Measurements from ENCODE around the gene MAMDC4.

Gene MAMDC4

DNA sequence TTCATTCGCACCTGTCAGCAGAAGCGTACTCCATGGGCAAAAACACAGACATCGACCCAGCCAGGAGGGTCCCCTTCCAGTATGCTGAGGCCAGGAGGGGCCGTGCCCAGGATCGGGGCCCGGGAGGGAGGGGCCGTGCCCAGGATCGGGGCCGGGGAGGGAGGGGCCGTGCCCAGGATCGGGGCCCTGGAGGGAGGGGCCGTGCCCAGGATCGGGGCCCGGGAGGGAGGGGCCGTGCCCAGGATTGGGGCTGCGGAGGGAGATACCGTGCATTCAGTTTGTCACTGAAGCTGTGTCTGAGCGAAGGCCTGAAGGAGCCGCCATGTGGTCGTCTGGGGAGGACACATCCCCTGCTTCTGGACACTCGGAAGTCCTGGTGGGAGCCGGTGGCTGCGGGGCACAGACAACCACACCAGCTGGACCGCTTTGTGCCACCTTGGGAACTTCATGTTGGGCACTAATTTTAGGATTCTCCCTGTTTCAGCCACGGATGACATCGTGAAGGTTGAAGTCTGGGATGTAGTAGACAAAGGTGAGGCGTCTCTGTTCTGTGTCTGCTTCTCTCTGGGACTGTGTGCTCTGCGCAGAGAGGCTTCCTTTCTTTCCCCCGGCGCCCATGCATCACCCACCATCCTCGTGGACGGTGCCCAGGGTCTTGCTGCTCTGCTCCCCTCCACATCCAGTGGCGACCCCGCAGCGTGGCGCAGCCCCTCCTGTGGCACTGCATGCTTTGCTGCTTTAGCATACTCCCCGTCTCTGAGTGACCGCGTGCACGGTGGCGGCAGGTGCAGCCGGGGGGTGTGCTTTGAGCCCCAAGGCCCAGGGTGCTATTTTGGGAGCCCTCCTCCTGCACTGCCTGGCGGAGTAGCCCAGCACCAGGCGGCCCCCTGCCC is 26.6 kb upstream of the MAMDC4 start:
- Histone ChIP-seq H3K27me3 (replicated peaks; ENCODE audit: control insufficient read depth, insufficient read depth, low read length, poor library complexity, severe bottlenecking) (no peaks in the 10 kb centered on the region), H3K36me3 (ENCODE audit: control insufficient read depth, insufficient read depth, low read length) (peaks cover 48% of the 10 kb centered on the region), H3K27ac (ENCODE audit: insufficient read depth, low read length, poor library complexity, severe bottlenecking) (no peak overlapping the region), H3K9me3 (ENCODE audit: control insufficient read depth, low read length) (no peaks in the 10 kb centered on the region), H3K4me1 (ENCODE audit: control insufficient read depth, insufficient read depth, low read length, poor library complexity, severe bottlenecking) (no peaks in the 10 kb centered on the region), H3K4me3 (ENCODE audit: insufficient read depth, low read depth, low read length, poor library complexity, severe bottlenecking) (no peak overlapping the region)
- no peak for DNase-seq

DNA sequence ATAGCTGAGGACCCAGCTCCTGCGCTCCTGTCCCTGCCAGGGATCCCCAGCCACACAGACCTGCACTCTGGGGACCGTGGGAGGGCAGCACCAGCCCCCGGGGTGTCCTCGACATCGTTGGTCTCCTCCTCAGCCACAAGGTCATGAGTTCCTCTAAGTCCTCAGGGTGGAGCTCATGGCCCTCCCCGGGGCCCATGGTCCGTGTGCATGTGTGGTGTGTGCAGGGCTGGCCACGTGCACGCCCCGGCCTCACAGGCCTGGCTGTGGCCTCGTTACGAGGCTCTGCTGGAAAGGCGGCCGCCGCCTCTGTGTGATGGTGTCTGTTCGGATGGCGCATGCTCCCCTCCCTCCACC is 26.0 kb upstream of the MAMDC4 start:
- Histone ChIP-seq H3K4me3 (ENCODE audit: insufficient read depth, low read depth, low read length, poor library complexity, severe bottlenecking) (no peak overlapping the region), H3K27ac (ENCODE audit: insufficient read depth, low read length, poor library complexity, severe bottlenecking) (no peak overlapping the region), H3K27me3 (replicated peaks; ENCODE audit: control insufficient read depth, insufficient read depth, low read length, poor library complexity, severe bottlenecking) (no peaks in the 10 kb centered on the region), H3K4me1 (ENCODE audit: control insufficient read depth, insufficient read depth, low read length, poor library complexity, severe bottlenecking) (no peaks in the 10 kb centered on the region), H3K36me3 (ENCODE audit: control insufficient read depth, insufficient read depth, low read length) (peaks cover 55% of the 10 kb centered on the region), H3K9me3 (ENCODE audit: control insufficient read depth, low read length) (no peaks in the 10 kb centered on the region)
- DNase-seq, result no peak

DNA sequence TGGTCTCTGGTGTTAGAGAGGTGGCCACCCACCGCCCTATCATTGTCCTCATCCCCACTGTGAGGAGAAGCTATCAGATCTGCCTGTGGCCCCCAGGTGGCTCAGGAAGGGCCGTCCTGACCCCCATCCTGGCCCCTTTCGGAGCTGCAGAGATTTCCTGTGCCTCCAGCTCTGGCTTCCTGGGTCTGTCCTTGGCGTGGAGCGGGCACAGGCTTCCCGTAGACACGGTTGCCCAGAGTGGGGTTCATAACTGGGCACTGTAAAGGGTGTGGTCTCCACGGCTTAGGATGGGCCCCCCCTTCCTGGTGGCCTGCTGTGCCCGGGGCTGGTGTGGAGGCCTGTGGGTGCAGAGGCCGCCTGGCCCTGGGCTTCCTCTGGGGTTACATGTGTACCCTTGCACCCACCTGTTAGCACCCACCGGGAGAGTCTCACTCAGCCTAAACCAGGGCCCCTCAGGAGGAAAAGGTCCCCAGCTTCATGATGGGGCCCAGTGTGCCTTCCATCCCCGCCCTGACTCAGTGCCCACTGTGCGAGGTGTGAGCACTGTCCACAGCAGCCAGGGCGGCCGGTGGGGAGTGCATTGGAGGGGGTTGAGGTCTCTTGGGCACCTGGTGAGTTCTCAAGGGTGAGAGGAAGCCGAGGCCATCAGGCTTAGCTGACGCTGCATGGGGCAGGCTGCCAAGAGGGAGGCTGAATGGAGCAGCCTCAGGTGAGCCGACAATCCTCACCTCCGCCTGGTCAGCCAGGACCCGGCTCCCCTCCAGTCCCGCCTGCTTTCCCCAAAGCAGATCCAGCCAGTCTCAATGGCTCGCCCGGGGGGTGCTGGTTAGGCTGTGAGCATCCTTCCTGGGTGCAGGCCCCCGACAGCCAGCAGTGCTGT is 25.2 kb upstream of the MAMDC4 start:
- Histone ChIP-seq H3K27me3 (replicated peaks; ENCODE audit: control insufficient read depth, insufficient read depth, low read length, poor library complexity, severe bottlenecking) (no peaks in the 10 kb centered on the region), H3K36me3 (ENCODE audit: control insufficient read depth, insufficient read depth, low read length) (peaks cover 59% of the 10 kb centered on the region), H3K9me3 (ENCODE audit: control insufficient read depth, low read length) (no peaks in the 10 kb centered on the region), H3K4me1 (ENCODE audit: control insufficient read depth, insufficient read depth, low read length, poor library complexity, severe bottlenecking) (no peaks in the 10 kb centered on the region), H3K27ac (ENCODE audit: insufficient read depth, low read length, poor library complexity, severe bottlenecking) (no peak overlapping the region), H3K4me3 (ENCODE audit: insufficient read depth, low read depth, low read length, poor library complexity, severe bottlenecking) (no peak overlapping the region)
- no peak for DNase-seq

DNA sequence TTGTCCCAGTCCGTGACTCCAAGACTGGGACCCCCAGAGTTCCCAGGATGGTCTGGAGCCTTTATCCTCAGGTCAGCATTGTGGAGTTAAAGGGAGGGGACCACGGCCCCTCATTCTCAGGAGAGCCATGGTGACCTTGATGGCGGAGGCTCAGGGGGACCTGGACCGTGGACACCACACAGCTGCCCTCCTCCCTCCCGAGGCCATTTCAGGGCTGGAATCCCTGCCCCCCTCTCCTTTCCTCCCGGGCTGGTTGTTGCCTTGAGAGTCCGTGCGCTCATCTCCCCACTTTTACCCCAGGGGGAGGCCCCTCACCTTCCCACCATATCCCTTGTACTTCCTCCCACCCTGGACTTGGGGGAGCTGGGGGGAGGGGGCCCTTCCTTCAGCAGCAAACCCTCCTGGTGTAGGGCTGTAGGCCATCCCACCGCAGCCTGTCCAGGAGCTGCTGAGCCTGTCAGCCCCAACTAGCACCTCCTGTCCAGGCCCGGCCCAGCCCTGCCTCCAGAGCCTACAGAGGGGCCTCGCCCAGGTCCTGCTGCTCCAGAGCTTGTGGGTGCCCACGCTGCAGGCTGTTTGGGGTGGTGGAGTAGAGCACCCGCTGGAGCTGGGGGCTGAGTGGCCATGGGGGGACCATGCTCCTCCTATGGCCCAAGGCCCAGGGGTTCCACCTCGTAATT is 24.2 kb upstream of the MAMDC4 start:
- DNase-seq, result no peak
- Histone ChIP-seq H3K4me1 (ENCODE audit: control insufficient read depth, insufficient read depth, low read length, poor library complexity, severe bottlenecking) (no peaks in the 10 kb centered on the region), H3K36me3 (ENCODE audit: control insufficient read depth, insufficient read depth, low read length) (peaks cover 65% of the 10 kb centered on the region), H3K27me3 (replicated peaks; ENCODE audit: control insufficient read depth, insufficient read depth, low read length, poor library complexity, severe bottlenecking) (no peaks in the 10 kb centered on the region), H3K9me3 (ENCODE audit: control insufficient read depth, low read length) (no peaks in the 10 kb centered on the region), H3K27ac (ENCODE audit: insufficient read depth, low read length, poor library complexity, severe bottlenecking) (no peak overlapping the region), H3K4me3 (ENCODE audit: insufficient read depth, low read depth, low read length, poor library complexity, severe bottlenecking) (no peak overlapping the region)

DNA sequence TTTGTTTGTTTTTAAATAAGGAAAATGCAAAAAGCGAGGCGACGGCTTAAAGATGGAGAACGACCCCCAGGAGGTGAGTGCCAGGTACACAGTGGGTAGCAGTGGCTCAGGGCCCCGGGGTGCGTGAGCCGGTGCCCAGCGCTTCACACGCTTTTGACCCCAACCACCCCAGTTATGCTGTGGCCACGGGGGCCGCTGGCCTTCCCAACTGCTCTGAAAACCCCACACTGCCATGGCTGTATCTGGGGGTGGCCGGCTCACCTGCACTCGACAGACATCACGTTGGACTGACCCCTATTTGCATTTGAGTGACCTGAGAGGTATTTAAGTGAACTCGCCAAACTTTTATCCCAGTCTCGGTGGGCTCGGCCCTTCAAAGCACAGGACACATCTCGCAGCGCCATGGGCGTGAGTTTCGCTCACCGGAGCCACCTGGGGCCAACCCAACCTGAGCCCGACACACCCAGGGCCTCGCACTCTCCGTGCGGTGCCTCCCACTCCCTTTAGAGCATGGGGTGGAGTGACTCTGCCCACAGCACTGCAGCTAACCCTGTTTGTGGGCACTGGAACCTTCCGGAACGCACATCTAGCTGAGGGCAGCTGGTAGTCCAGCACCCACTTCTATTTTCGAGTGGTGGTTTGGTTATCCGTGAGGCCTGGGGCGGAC is 23.5 kb upstream of the MAMDC4 start:
- no peak overlapping the region for H3K27ac ChIP-seq (ENCODE audit: insufficient read depth, low read length, poor library complexity, severe bottlenecking)
- no peak overlapping the region for H3K4me3 ChIP-seq (ENCODE audit: insufficient read depth, low read depth, low read length, poor library complexity, severe bottlenecking)
- peaks cover 61% of the 10 kb centered on the region for H3K36me3 ChIP-seq (ENCODE audit: control insufficient read depth, insufficient read depth, low read length)
- H3K4me1 ChIP-seq (ENCODE audit: control insufficient read depth, insufficient read depth, low read length, poor library complexity, severe bottlenecking), result no peaks in the 10 kb centered on the region
- no peak for DNase-seq
- no peaks in the 10 kb centered on the region for H3K27me3 ChIP-seq (replicated peaks; ENCODE audit: control insufficient read depth, insufficient read depth, low read length, poor library complexity, severe bottlenecking)
- H3K9me3 ChIP-seq (ENCODE audit: control insufficient read depth, low read length), result no peaks in the 10 kb centered on the region

DNA sequence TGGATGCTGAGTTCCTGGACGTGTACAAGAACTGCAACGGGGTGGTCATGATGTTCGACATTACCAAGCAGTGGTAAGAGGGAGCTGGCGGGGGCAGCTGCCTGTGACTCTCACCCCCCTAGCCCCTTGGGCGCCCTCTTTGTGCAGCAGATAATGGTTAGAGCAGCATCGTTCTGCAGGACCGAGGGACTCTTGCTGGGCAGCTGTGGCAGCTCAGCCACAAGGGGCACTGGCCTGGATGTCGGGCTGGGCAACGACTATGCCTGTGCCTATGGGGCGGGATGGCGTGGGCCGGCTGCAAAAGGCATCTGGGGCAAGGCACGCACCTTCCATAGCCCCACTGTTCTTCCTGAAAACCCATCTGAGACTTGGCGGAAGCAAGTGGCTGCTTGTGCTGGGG is 22.7 kb upstream of the MAMDC4 start:
- DNase-seq, result no peak
- Histone ChIP-seq H3K4me3 (ENCODE audit: insufficient read depth, low read depth, low read length, poor library complexity, severe bottlenecking) (no peak overlapping the region), H3K9me3 (ENCODE audit: control insufficient read depth, low read length) (no peaks in the 10 kb centered on the region), H3K27ac (ENCODE audit: insufficient read depth, low read length, poor library complexity, severe bottlenecking) (no peak overlapping the region), H3K4me1 (ENCODE audit: control insufficient read depth, insufficient read depth, low read length, poor library complexity, severe bottlenecking) (no peaks in the 10 kb centered on the region), H3K36me3 (ENCODE audit: control insufficient read depth, insufficient read depth, low read length) (peaks cover 60% of the 10 kb centered on the region), H3K27me3 (replicated peaks; ENCODE audit: control insufficient read depth, insufficient read depth, low read length, poor library complexity, severe bottlenecking) (no peaks in the 10 kb centered on the region)

DNA sequence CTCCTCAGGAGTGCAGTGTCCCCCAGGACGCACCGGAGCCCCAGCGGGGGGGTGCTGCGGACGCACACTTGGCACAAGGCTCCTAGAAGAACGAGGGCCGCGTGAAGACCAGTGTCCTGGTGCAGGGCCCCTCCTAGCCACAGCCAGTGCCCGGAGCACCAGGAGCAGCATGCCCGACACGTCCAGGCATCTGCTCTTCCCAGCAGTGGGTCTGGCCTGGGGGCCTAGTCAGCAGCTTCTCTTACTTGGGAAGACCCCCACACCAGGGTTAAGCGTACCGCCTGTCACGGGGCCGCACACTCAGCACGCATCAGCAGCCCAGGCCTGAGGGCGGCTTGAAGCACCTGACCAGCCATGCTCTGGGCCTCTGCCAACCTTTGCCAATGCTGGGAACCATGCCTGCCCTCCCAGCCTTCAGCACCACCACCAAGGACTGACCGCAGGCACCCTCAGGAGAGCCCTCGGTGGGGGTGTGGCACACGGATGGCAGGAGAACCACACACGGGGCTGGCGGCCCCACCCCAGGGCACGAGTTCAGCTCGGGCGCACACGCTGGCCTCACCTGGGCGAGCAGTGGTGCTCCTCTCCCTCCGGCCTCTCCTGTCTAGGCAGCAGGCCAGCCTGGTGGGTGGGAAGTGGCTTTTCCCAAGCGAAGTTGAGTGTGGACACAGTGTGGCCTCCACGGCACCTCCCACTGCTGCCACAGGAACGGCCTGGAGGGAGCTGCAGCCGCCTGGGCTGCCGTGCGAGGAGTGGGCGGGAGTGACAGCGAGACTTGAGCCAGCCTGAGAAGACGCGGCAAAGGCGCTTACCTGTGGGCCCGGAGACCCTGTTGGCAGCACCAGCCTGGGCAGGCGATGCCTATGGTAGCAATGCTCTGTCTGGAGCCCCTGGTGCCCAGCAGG is 21.9 kb upstream of the MAMDC4 start:
- Histone ChIP-seq H3K4me1 (ENCODE audit: control insufficient read depth, insufficient read depth, low read length, poor library complexity, severe bottlenecking) (no peaks in the 10 kb centered on the region), H3K4me3 (ENCODE audit: insufficient read depth, low read depth, low read length, poor library complexity, severe bottlenecking) (no peak overlapping the region), H3K9me3 (ENCODE audit: control insufficient read depth, low read length) (no peaks in the 10 kb centered on the region), H3K27ac (ENCODE audit: insufficient read depth, low read length, poor library complexity, severe bottlenecking) (no peak overlapping the region), H3K36me3 (ENCODE audit: control insufficient read depth, insufficient read depth, low read length) (peaks cover 52% of the 10 kb centered on the region), H3K27me3 (replicated peaks; ENCODE audit: control insufficient read depth, insufficient read depth, low read length, poor library complexity, severe bottlenecking) (no peaks in the 10 kb centered on the region)
- no peak for DNase-seq

DNA sequence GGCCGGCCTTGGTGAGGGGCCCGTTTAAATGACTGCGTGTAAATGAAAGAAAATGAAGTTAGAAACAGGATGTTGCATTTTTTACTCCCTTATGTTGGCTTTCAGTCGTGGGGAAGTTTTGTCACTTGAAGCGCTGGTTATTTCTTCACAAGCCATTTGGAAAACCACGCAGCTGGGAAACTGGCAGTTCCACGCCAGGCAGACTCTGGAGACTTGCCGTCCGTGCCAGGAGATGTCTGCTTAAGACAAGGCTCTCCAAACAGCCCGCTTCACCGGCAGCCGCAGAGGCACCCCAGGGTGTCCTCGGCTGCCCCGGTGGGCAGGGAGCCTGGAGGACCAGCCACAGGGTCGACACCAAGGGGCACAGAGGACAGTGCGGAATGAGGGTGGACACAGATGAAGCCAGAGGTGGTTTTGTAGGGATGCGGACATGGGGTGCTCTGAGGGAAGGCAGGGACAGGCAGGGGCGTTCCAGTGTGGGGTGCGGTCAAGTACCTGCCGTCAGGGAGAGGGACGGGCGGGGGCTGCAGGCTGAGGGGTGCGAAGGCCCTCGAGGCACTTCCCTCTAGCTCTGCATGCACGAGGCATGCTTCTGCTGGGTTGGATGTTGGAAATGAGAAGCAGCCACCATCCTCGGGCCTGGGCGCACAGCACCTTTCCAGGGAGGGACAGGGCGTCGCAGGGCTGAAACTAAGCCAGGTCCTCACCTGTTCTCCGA is 21.0 kb upstream of the MAMDC4 start:
- Histone ChIP-seq H3K27ac (ENCODE audit: insufficient read depth, low read length, poor library complexity, severe bottlenecking) (no peak overlapping the region), H3K27me3 (replicated peaks; ENCODE audit: control insufficient read depth, insufficient read depth, low read length, poor library complexity, severe bottlenecking) (no peaks in the 10 kb centered on the region), H3K4me1 (ENCODE audit: control insufficient read depth, insufficient read depth, low read length, poor library complexity, severe bottlenecking) (no peaks in the 10 kb centered on the region), H3K9me3 (ENCODE audit: control insufficient read depth, low read length) (no peaks in the 10 kb centered on the region), H3K4me3 (ENCODE audit: insufficient read depth, low read depth, low read length, poor library complexity, severe bottlenecking) (no peak overlapping the region), H3K36me3 (ENCODE audit: control insufficient read depth, insufficient read depth, low read length) (peaks cover 43% of the 10 kb centered on the region)
- no peak for DNase-seq

All from effector memory CD4-positive, alpha-beta T cell (primary cell).